ENCODE data around the gene DRD4.

DRD4 gene

DNA sequence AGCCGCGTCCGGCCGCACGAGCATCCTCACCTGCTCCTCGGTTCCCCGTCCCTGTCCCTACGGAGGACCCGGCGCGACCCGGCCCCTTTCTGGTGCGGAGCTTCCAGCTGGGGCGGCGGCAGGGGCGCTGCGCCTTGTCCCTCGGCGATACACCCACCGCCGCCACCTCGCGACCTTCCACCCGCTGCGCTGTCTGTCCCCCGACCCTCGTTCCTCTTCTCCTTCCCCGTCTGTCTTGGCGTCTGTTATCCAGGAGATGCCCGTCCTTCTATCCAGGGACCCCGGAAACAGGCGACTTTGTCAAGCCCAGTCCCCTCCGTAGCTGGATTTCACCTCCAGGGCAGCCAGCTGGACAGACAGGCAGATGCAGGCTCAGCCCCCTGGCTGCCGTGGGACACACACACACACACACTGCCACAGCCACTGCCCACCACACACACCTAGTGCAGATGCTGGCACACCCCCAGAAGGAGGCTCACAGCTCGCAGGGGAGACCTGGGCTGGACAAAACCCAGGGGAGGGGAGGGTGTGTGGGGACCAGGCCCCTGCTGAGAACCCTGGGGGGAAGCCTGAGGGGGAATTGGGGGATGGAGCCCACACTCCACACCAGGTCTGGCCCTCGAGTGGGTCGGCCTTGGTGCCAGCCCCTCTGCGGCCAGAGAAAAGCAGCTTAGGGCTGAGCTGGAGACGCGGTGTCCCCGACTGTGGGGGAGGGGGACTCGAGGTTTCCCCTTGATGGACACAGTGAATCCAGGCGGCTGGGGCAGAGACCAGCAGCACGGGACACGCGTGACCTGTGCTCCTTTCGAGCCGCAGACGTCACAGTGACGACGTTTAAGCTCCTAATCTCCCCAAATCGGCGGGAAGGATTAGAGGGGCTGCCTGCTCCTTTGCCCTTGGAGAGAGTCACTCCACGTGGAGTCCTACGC is 788 bp downstream of the DRD4 start:
- peak overlapping the region in 1 of 2 donors; percentile 14 for H3K4me3 ChIP-seq (replicated peaks in 1 of 2; ENCODE audit: low read depth in 2 of 2, low read length in 2 of 2)
- DNase-seq (ENCODE audit: low read depth in 2 of 2), result no peak
- TF ChIP-seq, protein P1, sequence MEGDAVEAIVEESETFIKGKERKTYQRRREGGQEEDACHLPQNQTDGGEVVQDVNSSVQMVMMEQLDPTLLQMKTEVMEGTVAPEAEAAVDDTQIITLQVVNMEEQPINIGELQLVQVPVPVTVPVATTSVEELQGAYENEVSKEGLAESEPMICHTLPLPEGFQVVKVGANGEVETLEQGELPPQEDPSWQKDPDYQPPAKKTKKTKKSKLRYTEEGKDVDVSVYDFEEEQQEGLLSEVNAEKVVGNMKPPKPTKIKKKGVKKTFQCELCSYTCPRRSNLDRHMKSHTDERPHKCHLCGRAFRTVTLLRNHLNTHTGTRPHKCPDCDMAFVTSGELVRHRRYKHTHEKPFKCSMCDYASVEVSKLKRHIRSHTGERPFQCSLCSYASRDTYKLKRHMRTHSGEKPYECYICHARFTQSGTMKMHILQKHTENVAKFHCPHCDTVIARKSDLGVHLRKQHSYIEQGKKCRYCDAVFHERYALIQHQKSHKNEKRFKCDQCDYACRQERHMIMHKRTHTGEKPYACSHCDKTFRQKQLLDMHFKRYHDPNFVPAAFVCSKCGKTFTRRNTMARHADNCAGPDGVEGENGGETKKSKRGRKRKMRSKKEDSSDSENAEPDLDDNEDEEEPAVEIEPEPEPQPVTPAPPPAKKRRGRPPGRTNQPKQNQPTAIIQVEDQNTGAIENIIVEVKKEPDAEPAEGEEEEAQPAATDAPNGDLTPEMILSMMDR (IDR thresholded peaks at IDR 0.05; ENCODE audit: low read depth, low read length), result no peak

DNA sequence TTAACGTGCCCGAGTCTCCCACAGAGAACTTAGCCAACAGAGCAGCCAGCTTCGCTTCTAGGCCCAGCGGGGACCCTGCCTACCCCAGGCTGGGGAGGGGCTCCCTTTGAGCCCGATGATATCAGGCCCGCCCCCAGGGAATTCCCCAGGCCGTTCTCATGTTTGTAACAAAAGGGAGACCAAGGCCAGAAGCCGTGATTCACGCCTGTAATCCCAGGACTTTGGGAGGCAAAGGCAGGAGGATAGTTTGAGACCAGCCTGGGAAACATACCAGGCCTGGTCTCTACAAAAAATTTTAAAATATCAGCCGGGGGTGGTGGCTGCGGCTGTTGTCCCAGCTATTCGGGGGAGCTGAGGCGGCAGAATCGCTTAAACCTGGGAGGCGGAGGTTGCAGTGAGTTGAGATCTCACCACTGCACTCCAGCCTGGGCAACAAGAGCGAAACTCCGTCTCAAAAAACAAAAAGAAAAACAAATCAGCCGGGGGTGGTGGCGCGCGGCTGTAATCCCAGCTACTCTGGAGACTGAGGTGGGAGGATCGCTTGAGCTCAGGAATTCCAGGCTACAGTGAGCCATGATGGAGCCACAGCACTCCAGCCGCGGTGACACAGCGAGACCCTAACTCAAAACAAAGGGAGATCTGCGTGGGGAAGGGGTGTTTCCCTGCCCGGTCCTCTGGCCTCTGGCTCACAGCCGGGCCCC is 1.7 kb downstream of the DRD4 start:
- TF ChIP-seq, protein P1 (IDR thresholded peaks at IDR 0.05; ENCODE audit: low read depth, low read length), result no peak
- no peak overlapping the region for H3K4me3 ChIP-seq (replicated peaks in 1 of 2; ENCODE audit: low read depth in 2 of 2, low read length in 2 of 2)
- peak in 1 of 2 donors; percentile 42 for DNase-seq (ENCODE audit: low read depth in 2 of 2)

DNA sequence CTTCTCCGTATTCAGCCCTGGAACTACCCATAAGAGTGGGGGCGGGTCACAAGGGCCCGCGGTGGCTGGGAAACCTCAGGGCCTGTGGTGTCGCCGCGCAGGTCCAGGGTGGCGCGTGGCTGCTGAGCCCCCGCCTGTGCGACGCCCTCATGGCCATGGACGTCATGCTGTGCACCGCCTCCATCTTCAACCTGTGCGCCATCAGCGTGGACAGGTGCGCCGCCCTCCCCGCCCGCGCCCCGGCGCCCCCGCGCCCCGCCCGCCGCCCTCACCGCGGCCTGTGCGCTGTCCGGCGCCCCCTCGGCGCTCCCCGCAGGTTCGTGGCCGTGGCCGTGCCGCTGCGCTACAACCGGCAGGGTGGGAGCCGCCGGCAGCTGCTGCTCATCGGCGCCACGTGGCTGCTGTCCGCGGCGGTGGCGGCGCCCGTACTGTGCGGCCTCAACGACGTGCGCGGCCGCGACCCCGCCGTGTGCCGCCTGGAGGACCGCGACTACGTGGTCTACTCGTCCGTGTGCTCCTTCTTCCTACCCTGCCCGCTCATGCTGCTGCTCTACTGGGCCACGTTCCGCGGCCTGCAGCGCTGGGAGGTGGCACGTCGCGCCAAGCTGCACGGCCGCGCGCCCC is 2.4 kb downstream of the DRD4 start:
- no peak overlapping the region for H3K4me3 ChIP-seq (replicated peaks in 1 of 2; ENCODE audit: low read depth in 2 of 2, low read length in 2 of 2)
- TF ChIP-seq, protein P1 (IDR thresholded peaks at IDR 0.05; ENCODE audit: low read depth, low read length), result no peak
- DNase-seq (ENCODE audit: low read depth in 2 of 2), result no peak

DNA sequence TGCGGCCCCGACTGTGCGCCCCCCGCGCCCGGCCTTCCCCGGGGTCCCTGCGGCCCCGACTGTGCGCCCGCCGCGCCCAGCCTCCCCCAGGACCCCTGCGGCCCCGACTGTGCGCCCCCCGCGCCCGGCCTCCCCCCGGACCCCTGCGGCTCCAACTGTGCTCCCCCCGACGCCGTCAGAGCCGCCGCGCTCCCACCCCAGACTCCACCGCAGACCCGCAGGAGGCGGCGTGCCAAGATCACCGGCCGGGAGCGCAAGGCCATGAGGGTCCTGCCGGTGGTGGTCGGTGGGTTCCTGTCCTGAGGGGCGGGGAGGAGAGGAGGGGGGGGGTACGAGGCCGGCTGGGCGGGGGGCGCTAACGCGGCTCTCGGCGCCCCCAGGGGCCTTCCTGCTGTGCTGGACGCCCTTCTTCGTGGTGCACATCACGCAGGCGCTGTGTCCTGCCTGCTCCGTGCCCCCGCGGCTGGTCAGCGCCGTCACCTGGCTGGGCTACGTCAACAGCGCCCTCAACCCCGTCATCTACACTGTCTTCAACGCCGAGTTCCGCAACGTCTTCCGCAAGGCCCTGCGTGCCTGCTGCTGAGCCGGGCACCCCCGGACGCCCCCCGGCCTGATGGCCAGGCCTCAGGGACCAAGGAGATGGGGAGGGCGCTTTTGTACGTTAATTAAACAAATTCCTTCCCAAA is 3.1 kb downstream of the DRD4 start:
- H3K4me3 ChIP-seq (replicated peaks in 1 of 2; ENCODE audit: low read depth in 2 of 2, low read length in 2 of 2), result no peak overlapping the region
- TF ChIP-seq, protein P1 (IDR thresholded peaks at IDR 0.05; ENCODE audit: low read depth, low read length), result no peak
- DNase-seq (ENCODE audit: low read depth in 2 of 2), result no peak

DNA sequence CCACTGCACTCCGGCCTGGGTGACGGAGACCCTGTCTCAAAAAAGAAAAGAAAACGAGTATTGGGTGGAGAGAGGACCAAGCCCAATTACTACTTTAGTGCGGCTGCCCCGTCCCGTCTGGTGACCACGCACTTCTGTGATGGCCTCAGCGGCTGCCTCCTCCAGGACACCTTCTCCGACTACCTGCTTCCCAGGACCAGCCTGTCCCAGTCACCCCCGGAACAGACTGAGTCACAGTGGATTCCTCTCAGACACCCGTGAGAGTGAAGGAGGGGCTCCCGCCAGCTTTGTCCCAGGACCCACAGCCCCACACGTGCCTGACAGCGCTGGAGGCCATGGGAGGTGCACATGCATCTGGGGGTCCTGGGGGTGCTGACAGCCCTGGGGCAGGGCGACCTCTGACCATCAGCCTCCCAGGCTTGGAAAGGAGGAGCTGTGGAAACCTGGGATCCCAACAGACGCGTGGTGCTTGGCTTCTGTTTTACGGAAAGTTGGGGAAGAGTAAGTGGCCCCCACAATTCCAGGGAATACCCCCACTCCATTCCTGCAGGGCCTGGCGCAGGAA is 4.8 kb downstream of the DRD4 start:
- TF ChIP-seq, protein P1 (IDR thresholded peaks at IDR 0.05; ENCODE audit: low read depth, low read length), result no peak
- H3K4me3 ChIP-seq (replicated peaks in 1 of 2; ENCODE audit: low read depth in 2 of 2, low read length in 2 of 2), result no peak overlapping the region
- no peak for DNase-seq (ENCODE audit: low read depth in 2 of 2)

DNA sequence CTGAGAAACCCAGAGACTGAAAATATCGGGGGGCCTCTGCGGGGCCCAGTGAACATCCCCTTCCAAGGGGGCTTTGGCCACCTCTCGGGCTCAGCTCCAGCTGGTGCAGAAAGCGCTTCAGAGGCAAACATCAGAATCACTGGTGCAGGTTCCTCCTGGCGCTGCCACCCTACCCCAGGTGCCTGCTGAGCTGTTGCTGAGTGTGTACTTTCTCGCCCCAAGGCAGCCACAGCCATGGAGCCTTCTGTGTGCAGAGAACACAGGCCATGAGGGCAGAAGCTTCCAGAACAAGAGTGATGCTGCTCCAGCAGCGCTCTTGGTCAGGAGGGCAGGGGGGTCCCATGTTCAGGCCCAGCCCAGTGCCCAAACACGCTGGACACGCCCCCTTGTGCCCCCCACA is 6.3 kb downstream of the DRD4 start:
- H3K4me3 ChIP-seq (replicated peaks in 1 of 2; ENCODE audit: low read depth in 2 of 2, low read length in 2 of 2), result no peak overlapping the region
- DNase-seq (ENCODE audit: low read depth in 2 of 2), result no peak
- TF ChIP-seq, protein P1 (IDR thresholded peaks at IDR 0.05; ENCODE audit: low read depth, low read length), result no peak
